HEK293 (cell line): ENCODE results near the gene ALKBH3.
A peak's percentile ranks its signal among the peaks of the same experiment; 100 is the strongest.

ENCODE experiments used
- AEBP2 ChIP-seq: fragments of 450-650 bp; formaldehyde crosslinking; IDR thresholded peaks from 2 replicates; pipeline ENCODE4 v1.5.1; 2016; ENCODE audit warnings: missing biosample characterization, missing genetic modification characterization, borderline replicate concordance
- EGR2 ChIP-seq: fragments of 450-650 bp; formaldehyde crosslinking; IDR thresholded peaks from 2 replicates; pipeline ENCODE4 v1.5.1; 2016; ENCODE audit warnings: low read depth, missing biosample characterization, missing genetic modification characterization
- ELK4 ChIP-seq: IDR thresholded peaks from 2 replicates; pipeline ENCODE4 v1.6.1; 2011; ENCODE audit warnings: mild to moderate bottlenecking, low read depth, low read length, borderline replicate concordance
- FEZF1 ChIP-seq: fragments of 450-650 bp; formaldehyde crosslinking; IDR thresholded peaks from 2 replicates; pipeline ENCODE4 v1.5.1; 2016; ENCODE audit warnings: missing biosample characterization, missing genetic modification characterization
- GLIS2 ChIP-seq: fragments of 450-650 bp; formaldehyde crosslinking; IDR thresholded peaks from 2 replicates; pipeline ENCODE4 v1.5.1; 2016; ENCODE audit warnings: missing biosample characterization, missing genetic modification characterization
- SCRT1 ChIP-seq: fragments of 450-650 bp; formaldehyde crosslinking; IDR thresholded peaks from 2 replicates; pipeline ENCODE4 v1.5.1; 2016; ENCODE audit warnings: missing biosample characterization, missing genetic modification characterization, borderline replicate concordance
- ZEB2 ChIP-seq: fragments of 450-650 bp; formaldehyde crosslinking; IDR thresholded peaks from 2 replicates; pipeline ENCODE4 v1.5.1; 2016; ENCODE audit warnings: missing biosample characterization, missing genetic modification characterization
- ZIC2 ChIP-seq: fragments of 450-650 bp; formaldehyde crosslinking; IDR thresholded peaks from 2 replicates; pipeline ENCODE4 v1.5.1; 2016; ENCODE audit warnings: missing biosample characterization, missing genetic modification characterization
- ZNF10 ChIP-seq: fragments of 450-650 bp; formaldehyde crosslinking; IDR thresholded peaks from 2 replicates; pipeline ENCODE4 v1.5.1; 2017; ENCODE audit warnings: missing biosample characterization, missing genetic modification characterization
- ZNF341 ChIP-seq: fragments of 450-650 bp; formaldehyde crosslinking; IDR thresholded peaks from 2 replicates; pipeline ENCODE4; 2016; ENCODE audit warnings: low read depth, missing biosample characterization, missing genetic modification characterization
- ZNF366 ChIP-seq: fragments of 450-650 bp; formaldehyde crosslinking; conservative IDR thresholded peaks from 2 replicates; pipeline ENCODE4 v1.5.1; 2016; ENCODE audit warnings: missing biosample characterization, missing genetic modification characterization
- ZNF394 ChIP-seq: fragments of 450-650 bp; formaldehyde crosslinking; IDR thresholded peaks from 2 replicates; pipeline ENCODE4 v1.5.1; 2016; ENCODE audit warnings: missing biosample characterization, missing genetic modification characterization, mild to moderate bottlenecking, moderate library complexity, borderline replicate concordance
- ZNF398 ChIP-seq: fragments of 450-650 bp; formaldehyde crosslinking; IDR thresholded peaks from 2 replicates; pipeline ENCODE4 v1.5.1; 2017; ENCODE audit warnings: missing biosample characterization, missing genetic modification characterization
- ZNF596 ChIP-seq: fragments of 450-650 bp; IDR thresholded peaks from 2 replicates; pipeline ENCODE4 v1.5.0; 2018; ENCODE audit warnings: missing biosample characterization, mild to moderate bottlenecking, missing genetic modification characterization, moderate library complexity
- ZNF677 ChIP-seq: fragments of 450-650 bp; IDR thresholded peaks from 2 replicates; pipeline ENCODE4 v1.5.0; 2018; ENCODE audit warnings: missing biosample characterization, mild to moderate bottlenecking, missing genetic modification characterization, moderate library complexity
- ZNF701 ChIP-seq: fragments of 450-650 bp; formaldehyde crosslinking; IDR thresholded peaks from 2 replicates; pipeline ENCODE4 v1.5.1; 2016; ENCODE audit warnings: missing biosample characterization, missing genetic modification characterization
- ZNF792 ChIP-seq: fragments of 450-650 bp; formaldehyde crosslinking; IDR thresholded peaks from 2 replicates; pipeline ENCODE4 v1.5.1; 2016; ENCODE audit warnings: missing biosample characterization, missing genetic modification characterization
- ZNF837 ChIP-seq: fragments of 450-650 bp; formaldehyde crosslinking; IDR thresholded peaks from 2 replicates; pipeline ENCODE4 v1.5.1; 2016; ENCODE audit warnings: missing biosample characterization, missing genetic modification characterization
- TF ChIP-seq, protein P1 (sequence below): fragments of 450-650 bp; formaldehyde crosslinking; IDR thresholded peaks from 2 replicates; pipeline ENCODE4 v1.5.1; 2016; ENCODE audit warnings: missing biosample characterization, missing genetic modification characterization
- TF ChIP-seq, protein P2 (sequence below): fragments of 450-650 bp; formaldehyde crosslinking; IDR thresholded peaks from 2 replicates; pipeline ENCODE4 v1.5.0; 2017; ENCODE audit warnings: missing biosample characterization, missing genetic modification characterization, borderline replicate concordance
- TF ChIP-seq, protein P3 (sequence below): fragments of 450-650 bp; formaldehyde crosslinking; IDR thresholded peaks from 2 replicates; pipeline ENCODE4 v1.5.1; 2016; ENCODE audit warnings: missing biosample characterization, missing genetic modification characterization
- TF ChIP-seq, protein P4 (sequence below): fragments of 450-650 bp; formaldehyde crosslinking; IDR thresholded peaks from 2 replicates; pipeline ENCODE4; 2016; ENCODE audit warnings: missing biosample characterization, missing genetic modification characterization
- TF ChIP-seq, protein P5 (sequence below): fragments of 450-650 bp; formaldehyde crosslinking; IDR thresholded peaks from 2 replicates; pipeline ENCODE4 v1.5.1; 2017; ENCODE audit warnings: missing biosample characterization, mild to moderate bottlenecking, missing genetic modification characterization, moderate library complexity

ALKBH3 gene

GRCh38 chr11:43920598-43921419 is 40.2 kb downstream of the ALKBH3 start (continued):
- no peak for TF ChIP-seq AEBP2 (tag by site-specific recombination)
- TF ChIP-seq ZNF10: peak; percentile 63; the same call in 1 of the 2 replicates
- TF ChIP-seq, protein P1, sequence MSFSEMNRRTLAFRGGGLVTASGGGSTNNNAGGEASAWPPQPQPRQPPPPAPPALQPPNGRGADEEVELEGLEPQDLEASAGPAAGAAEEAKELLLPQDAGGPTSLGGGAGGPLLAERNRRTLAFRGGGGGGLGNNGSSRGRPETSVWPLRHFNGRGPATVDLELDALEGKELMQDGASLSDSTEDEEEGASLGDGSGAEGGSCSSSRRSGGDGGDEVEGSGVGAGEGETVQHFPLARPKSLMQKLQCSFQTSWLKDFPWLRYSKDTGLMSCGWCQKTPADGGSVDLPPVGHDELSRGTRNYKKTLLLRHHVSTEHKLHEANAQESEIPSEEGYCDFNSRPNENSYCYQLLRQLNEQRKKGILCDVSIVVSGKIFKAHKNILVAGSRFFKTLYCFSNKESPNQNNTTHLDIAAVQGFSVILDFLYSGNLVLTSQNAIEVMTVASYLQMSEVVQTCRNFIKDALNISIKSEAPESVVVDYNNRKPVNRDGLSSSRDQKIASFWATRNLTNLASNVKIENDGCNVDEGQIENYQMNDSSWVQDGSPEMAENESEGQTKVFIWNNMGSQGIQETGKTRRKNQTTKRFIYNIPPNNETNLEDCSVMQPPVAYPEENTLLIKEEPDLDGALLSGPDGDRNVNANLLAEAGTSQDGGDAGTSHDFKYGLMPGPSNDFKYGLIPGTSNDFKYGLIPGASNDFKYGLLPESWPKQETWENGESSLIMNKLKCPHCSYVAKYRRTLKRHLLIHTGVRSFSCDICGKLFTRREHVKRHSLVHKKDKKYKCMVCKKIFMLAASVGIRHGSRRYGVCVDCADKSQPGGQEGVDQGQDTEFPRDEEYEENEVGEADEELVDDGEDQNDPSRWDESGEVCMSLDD: peak; percentile 44; the same call in 1 of the 2 replicates
- TF ChIP-seq ZNF341 (tag by site-specific recombination): no peak; the same call in 1 of the 2 replicates
- peak; percentile 71 for TF ChIP-seq ZNF398 (tag by site-specific recombination)
- no peak for TF ChIP-seq SCRT1 (tag by site-specific recombination)
- TF ChIP-seq, protein P2, sequence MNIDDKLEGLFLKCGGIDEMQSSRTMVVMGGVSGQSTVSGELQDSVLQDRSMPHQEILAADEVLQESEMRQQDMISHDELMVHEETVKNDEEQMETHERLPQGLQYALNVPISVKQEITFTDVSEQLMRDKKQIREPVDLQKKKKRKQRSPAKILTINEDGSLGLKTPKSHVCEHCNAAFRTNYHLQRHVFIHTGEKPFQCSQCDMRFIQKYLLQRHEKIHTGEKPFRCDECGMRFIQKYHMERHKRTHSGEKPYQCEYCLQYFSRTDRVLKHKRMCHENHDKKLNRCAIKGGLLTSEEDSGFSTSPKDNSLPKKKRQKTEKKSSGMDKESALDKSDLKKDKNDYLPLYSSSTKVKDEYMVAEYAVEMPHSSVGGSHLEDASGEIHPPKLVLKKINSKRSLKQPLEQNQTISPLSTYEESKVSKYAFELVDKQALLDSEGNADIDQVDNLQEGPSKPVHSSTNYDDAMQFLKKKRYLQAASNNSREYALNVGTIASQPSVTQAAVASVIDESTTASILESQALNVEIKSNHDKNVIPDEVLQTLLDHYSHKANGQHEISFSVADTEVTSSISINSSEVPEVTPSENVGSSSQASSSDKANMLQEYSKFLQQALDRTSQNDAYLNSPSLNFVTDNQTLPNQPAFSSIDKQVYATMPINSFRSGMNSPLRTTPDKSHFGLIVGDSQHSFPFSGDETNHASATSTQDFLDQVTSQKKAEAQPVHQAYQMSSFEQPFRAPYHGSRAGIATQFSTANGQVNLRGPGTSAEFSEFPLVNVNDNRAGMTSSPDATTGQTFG (tag by site-specific recombination): no peak
- TF ChIP-seq ELK4: no peak
- no peak for TF ChIP-seq GLIS2 (tag by site-specific recombination)
- TF ChIP-seq ZEB2 (tag by site-specific recombination): peak; percentile 96
- TF ChIP-seq ZIC2 (tag by site-specific recombination): no peak
- TF ChIP-seq ZNF792: no peak
- no peak for TF ChIP-seq EGR2
- TF ChIP-seq ZNF366 (tag by site-specific recombination): peak; percentile 91
- TF ChIP-seq ZNF701 (tag by site-specific recombination): no peak
- TF ChIP-seq, protein P3, sequence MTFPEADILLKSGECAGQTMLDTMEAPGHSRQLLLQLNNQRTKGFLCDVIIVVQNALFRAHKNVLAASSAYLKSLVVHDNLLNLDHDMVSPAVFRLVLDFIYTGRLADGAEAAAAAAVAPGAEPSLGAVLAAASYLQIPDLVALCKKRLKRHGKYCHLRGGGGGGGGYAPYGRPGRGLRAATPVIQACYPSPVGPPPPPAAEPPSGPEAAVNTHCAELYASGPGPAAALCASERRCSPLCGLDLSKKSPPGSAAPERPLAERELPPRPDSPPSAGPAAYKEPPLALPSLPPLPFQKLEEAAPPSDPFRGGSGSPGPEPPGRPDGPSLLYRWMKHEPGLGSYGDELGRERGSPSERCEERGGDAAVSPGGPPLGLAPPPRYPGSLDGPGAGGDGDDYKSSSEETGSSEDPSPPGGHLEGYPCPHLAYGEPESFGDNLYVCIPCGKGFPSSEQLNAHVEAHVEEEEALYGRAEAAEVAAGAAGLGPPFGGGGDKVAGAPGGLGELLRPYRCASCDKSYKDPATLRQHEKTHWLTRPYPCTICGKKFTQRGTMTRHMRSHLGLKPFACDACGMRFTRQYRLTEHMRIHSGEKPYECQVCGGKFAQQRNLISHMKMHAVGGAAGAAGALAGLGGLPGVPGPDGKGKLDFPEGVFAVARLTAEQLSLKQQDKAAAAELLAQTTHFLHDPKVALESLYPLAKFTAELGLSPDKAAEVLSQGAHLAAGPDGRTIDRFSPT: peak; percentile 86
- peak; percentile 91 for TF ChIP-seq ZNF394 (tag by site-specific recombination)
- TF ChIP-seq FEZF1: peak; percentile 39; the same call in 1 of the 2 replicates
- TF ChIP-seq, protein P4, sequence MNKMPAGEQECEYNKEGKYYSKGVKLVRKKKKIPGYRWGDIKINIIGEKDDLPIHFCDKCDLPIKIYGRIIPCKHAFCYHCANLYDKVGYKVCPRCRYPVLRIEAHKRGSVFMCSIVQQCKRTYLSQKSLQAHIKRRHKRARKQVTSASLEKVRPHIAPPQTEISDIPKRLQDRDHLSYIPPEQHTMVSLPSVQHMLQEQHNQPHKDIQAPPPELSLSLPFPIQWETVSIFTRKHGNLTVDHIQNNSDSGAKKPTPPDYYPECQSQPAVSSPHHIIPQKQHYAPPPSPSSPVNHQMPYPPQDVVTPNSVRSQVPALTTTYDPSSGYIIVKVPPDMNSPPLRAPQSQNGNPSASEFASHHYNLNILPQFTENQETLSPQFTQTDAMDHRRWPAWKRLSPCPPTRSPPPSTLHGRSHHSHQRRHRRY (tag by site-specific recombination): no peak
- TF ChIP-seq ZNF837 (tag by site-specific recombination): no peak
- no peak for TF ChIP-seq ZNF596
- TF ChIP-seq ZNF677 (tag by site-specific recombination): no peak
- TF ChIP-seq, protein P5, sequence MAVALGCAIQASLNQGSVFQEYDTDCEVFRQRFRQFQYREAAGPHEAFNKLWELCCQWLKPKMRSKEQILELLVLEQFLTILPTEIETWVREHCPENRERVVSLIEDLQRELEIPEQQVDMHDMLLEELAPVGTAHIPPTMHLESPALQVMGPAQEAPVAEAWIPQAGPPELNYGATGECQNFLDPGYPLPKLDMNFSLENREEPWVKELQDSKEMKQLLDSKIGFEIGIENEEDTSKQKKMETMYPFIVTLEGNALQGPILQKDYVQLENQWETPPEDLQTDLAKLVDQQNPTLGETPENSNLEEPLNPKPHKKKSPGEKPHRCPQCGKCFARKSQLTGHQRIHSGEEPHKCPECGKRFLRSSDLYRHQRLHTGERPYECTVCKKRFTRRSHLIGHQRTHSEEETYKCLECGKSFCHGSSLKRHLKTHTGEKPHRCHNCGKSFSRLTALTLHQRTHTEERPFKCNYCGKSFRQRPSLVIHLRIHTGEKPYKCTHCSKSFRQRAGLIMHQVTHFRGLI (tag by site-specific recombination): peak; percentile 45; the same call in 1 of the 2 replicates
